Astrocyte of the cerebellum (primary cell): Measurements from ENCODE around the gene SPTBN5.
A peak's percentile ranks its signal among the peaks of the same experiment; 100 is the strongest.

ENCODE experiments used
- DNase-seq: peaks from one replicate; pipeline ENCODE4 v3.0.0-alpha.2; 2011; ENCODE audit warnings: low read depth
- H3K4me3 ChIP-seq: 2 replicates; pipeline ENCODE4 v1.5.1; 2011; ENCODE audit warnings: mild to moderate bottlenecking, low read depth, low read length, moderate library complexity
- in situ Hi-C: cut with HindIII; loops from 2 replicates; pipeline ENCODE4 v1.10.0; 2017; ENCODE audit warnings: low sequenced_read_pairs
- TF ChIP-seq, protein P1 (sequence below): IDR thresholded peaks from 2 replicates; pipeline ENCODE4 v1.5.1; 2012; ENCODE audit warnings: low read length, low read depth, moderate library complexity, mild to moderate bottlenecking; ENCODE audit errors: missing control alignments

SPTBN5 gene

GRCh38 chr15:41905036-41905793 lies 11.4 kb upstream of the SPTBN5 start:
- in situ Hi-C loops = no loop called here
- no peak overlapping the region for H3K4me3 ChIP-seq
- TF ChIP-seq, protein P1, sequence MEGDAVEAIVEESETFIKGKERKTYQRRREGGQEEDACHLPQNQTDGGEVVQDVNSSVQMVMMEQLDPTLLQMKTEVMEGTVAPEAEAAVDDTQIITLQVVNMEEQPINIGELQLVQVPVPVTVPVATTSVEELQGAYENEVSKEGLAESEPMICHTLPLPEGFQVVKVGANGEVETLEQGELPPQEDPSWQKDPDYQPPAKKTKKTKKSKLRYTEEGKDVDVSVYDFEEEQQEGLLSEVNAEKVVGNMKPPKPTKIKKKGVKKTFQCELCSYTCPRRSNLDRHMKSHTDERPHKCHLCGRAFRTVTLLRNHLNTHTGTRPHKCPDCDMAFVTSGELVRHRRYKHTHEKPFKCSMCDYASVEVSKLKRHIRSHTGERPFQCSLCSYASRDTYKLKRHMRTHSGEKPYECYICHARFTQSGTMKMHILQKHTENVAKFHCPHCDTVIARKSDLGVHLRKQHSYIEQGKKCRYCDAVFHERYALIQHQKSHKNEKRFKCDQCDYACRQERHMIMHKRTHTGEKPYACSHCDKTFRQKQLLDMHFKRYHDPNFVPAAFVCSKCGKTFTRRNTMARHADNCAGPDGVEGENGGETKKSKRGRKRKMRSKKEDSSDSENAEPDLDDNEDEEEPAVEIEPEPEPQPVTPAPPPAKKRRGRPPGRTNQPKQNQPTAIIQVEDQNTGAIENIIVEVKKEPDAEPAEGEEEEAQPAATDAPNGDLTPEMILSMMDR = no peak
- DNase-seq = no peak

- in situ Hi-C loops = no loop called here
- DNase-seq = peak; percentile 40
- TF ChIP-seq, protein P1 = peak; percentile 92
- no peak overlapping the region for H3K4me3 ChIP-seq
Measured at GRCh38 chr15:41904541-41905005, 10.7 kb upstream of the SPTBN5 start.

GRCh38 chr15:41903782-41904181 lies 9.9 kb upstream of the SPTBN5 start:
- in situ Hi-C loops = no loop called here
- DNase-seq = no peak
- no peak overlapping the region for H3K4me3 ChIP-seq
- TF ChIP-seq, protein P1 = no peak

- no peak overlapping the region for H3K4me3 ChIP-seq
- TF ChIP-seq, protein P1 = no peak
- in situ Hi-C loops = no loop called here
- DNase-seq = no peak
Measured at GRCh38 chr15:41901431-41901830, 7.6 kb upstream of the SPTBN5 start.

GRCh38 chr15:41900526-41901380 lies 6.9 kb upstream of the SPTBN5 start:
- DNase-seq = no peak
- H3K4me3 ChIP-seq = no peak overlapping the region
- TF ChIP-seq, protein P1 = no peak
- in situ Hi-C loops = no loop called here

GRCh38 chr15:41899854-41900442 lies 6.1 kb upstream of the SPTBN5 start:
- no peak overlapping the region for H3K4me3 ChIP-seq
- in situ Hi-C loops = loop anchor here (25.0 kb wide), 1 partner anchor 113 kb away; no protein-coding TSS in a partner anchor
- DNase-seq = no peak
- TF ChIP-seq, protein P1 = no peak
